IMR-90 (cell line): ENCODE data around the gene RAP1GAP. TPM values are rescaled to one million over a fixed set of nuclear protein-coding genes. Genes with fewer than 3 reads are reported as not detected.
A peak's percentile ranks its signal among the peaks of the same experiment; 100 is the strongest.

ENCODE experiments used
- ATAC-seq: fragments of 200-7000 bp; cut with Tn5 transposase; 2 replicates; pipeline ENCODE4 v1.9.1; 2020; ENCODE audit warnings: low read depth, mild to moderate bottlenecking, moderate library complexity
- BruUV-seq: library from RNA; stranded (reverse); fragments of 400-500 nt; replicated peaks from 2 replicates; lab custom pipeline; 2021; lab: Mats Ljungman, UMichigan
- CTCF ChIA-PET: fragments of 300-600 bp; formaldehyde crosslinking; extraction: SDS; loops from one replicate; lab custom pipeline; 2021; ENCODE audit warnings: antibody characterized with exemption; lab: Yijun Ruan, JAX
- POLR2A ChIA-PET: fragments of 300-600 bp; sonication (Branson Sonifier 250); formaldehyde crosslinking; loops from one replicate; lab custom pipeline; 2022; ENCODE audit warnings: antibody characterized with exemption; ENCODE audit not compliant: unreplicated experiment; lab: Charles Lee
- DNase-seq: peaks from one replicate; pipeline ENCODE4 v3.0.0; 2013
- H2AFZ ChIP-seq: replicated peaks from 2 replicates; pipeline ENCODE3; 2013; ENCODE audit warnings: low read length, mild to moderate bottlenecking; ENCODE audit not compliant: poor library complexity
- H2AK5ac ChIP-seq: 2 replicates; pipeline ENCODE4 v1.6.1; 2013; ENCODE audit warnings: low read depth, low read length, inconsistent platforms
- H2AK9ac ChIP-seq: replicated peaks from 2 replicates; pipeline ENCODE3; 2013; ENCODE audit warnings: mild to moderate bottlenecking, low read depth, low read length, moderate library complexity; ENCODE audit not compliant: poor library complexity
- H2BK120ac ChIP-seq: 2 replicates; pipeline ENCODE4 v1.6.1; 2013; ENCODE audit warnings: low read depth, low read length, inconsistent platforms
- H2BK15ac ChIP-seq: 3 replicates; pipeline ENCODE4 v1.6.1; 2013; ENCODE audit warnings: low read depth, low read length, inconsistent platforms
- H2BK20ac ChIP-seq: 2 replicates; pipeline ENCODE4 v1.6.1; 2013; ENCODE audit warnings: low read depth, mild to moderate bottlenecking, inconsistent platforms, low read length, moderate library complexity
- H2BK5ac ChIP-seq: 2 replicates; pipeline ENCODE4 v1.6.1; 2013; ENCODE audit warnings: mild to moderate bottlenecking, low read depth, low read length, inconsistent platforms; ENCODE audit not compliant: poor library complexity, severe bottlenecking
- H3K14ac ChIP-seq: replicated peaks from 2 replicates; pipeline ENCODE4 v1.6.1; 2013; ENCODE audit warnings: low read depth, low read length, inconsistent platforms
- H3K18ac ChIP-seq: 2 replicates; pipeline ENCODE4 v1.6.1; 2013; ENCODE audit warnings: low read depth, low read length, control low read depth
- H3K23ac ChIP-seq: 2 replicates; pipeline ENCODE4 v1.6.1; 2013; ENCODE audit warnings: low read depth, low read length, inconsistent platforms
- H3K27ac ChIP-seq: 2 replicates; pipeline ENCODE4 v1.5.1; 2013; ENCODE audit warnings: mild to moderate bottlenecking, control low read depth, low read length; ENCODE audit not compliant: insufficient read depth
- H3K27me3 ChIP-seq: 2 replicates; pipeline ENCODE4 v1.6.1; 2013; ENCODE audit warnings: low read length; ENCODE audit not compliant: control insufficient read depth, insufficient read depth
- H3K36me3 ChIP-seq: 2 replicates; pipeline ENCODE4 v1.6.1; 2013; ENCODE audit warnings: low read length, mixed read lengths; ENCODE audit not compliant: control insufficient read depth, insufficient read depth
- H3K4ac ChIP-seq: 2 replicates; pipeline ENCODE4 v1.6.1; 2013; ENCODE audit warnings: low read depth, low read length, inconsistent platforms
- H3K4me1 ChIP-seq: 2 replicates; pipeline ENCODE4 v1.6.1; 2013; ENCODE audit warnings: low read length, mixed read lengths; ENCODE audit not compliant: control insufficient read depth, insufficient read depth
- H3K4me2 ChIP-seq: 2 replicates; pipeline ENCODE4 v1.6.1; 2013; ENCODE audit warnings: low read depth, mild to moderate bottlenecking, control low read depth, low read length, moderate library complexity
- H3K4me3 ChIP-seq: 2 replicates; pipeline ENCODE4 v1.5.1; 2013; ENCODE audit warnings: low read depth, mild to moderate bottlenecking, control low read depth, low read length, moderate library complexity; ENCODE audit not compliant: insufficient read depth
- H3K56ac ChIP-seq: 2 replicates; pipeline ENCODE4 v1.6.1; 2013; ENCODE audit warnings: low read length, inconsistent platforms; ENCODE audit not compliant: insufficient read depth; ENCODE audit errors: extremely low read depth
- H3K79me1 ChIP-seq, 2 experiments: 2 replicates each; pipeline ENCODE4 v1.6.1; 2013; ENCODE audit warnings: low read length in 2 of 2, inconsistent platforms in 1 of 2, low read depth in 1 of 2
- H3K9ac ChIP-seq: 2 replicates; pipeline ENCODE4 v1.6.1; 2013; ENCODE audit warnings: low read depth, low read length, control low read depth
- H3K9me1 ChIP-seq: 2 replicates; pipeline ENCODE4 v1.6.1; 2013; ENCODE audit warnings: low read length, inconsistent platforms; ENCODE audit not compliant: insufficient read depth
- H3K9me3 ChIP-seq: 2 replicates; pipeline ENCODE4 v1.6.1; 2013; ENCODE audit warnings: low read length; ENCODE audit not compliant: control insufficient read depth, insufficient read depth
- H4K20me1 ChIP-seq: 2 replicates; pipeline ENCODE4 v1.6.1; 2013; ENCODE audit warnings: low read length, inconsistent platforms; ENCODE audit not compliant: insufficient read depth
- H4K5ac ChIP-seq: 2 replicates; pipeline ENCODE4 v1.6.1; 2013; ENCODE audit warnings: mild to moderate bottlenecking, low read depth, low read length, control low read depth
- H4K8ac ChIP-seq, 2 experiments: 2 replicates each; pipeline ENCODE4 v1.6.1; 2013; ENCODE audit warnings: low read depth in 2 of 2, low read length in 2 of 2, control low read depth in 1 of 2, inconsistent platforms in 1 of 2
- H4K91ac ChIP-seq: 2 replicates; pipeline ENCODE4 v1.6.1; 2013; ENCODE audit warnings: low read depth, low read length, inconsistent platforms; ENCODE audit not compliant: insufficient read depth
- CEBPB ChIP-seq: IDR thresholded peaks from 2 replicates; pipeline ENCODE4 v1.6.1; 2012; ENCODE audit warnings: low read depth, low read length, improper control_type of control experiment
- FOS ChIP-seq: fragments of 150-350 bp; IDR thresholded peaks from 2 replicates; pipeline ENCODE4 v1.6.1; 2016; ENCODE audit warnings: low read depth, low read length
- MAZ ChIP-seq: IDR thresholded peaks from 2 replicates; pipeline ENCODE4 v1.6.1; 2012; ENCODE audit warnings: low read depth, mild to moderate bottlenecking, low read length, improper control_type of control experiment, moderate library complexity, borderline replicate concordance
- POLR2A ChIP-seq: IDR thresholded peaks from 2 replicates; pipeline ENCODE4 v1.6.1; 2012; ENCODE audit warnings: mild to moderate bottlenecking, low read depth, low read length
- RAD21 ChIP-seq: IDR thresholded peaks from 2 replicates; pipeline ENCODE4 v1.6.1; 2012; ENCODE audit warnings: low read length, improper control_type of control experiment
- SMC3 ChIP-seq: fragments of 150-350 bp; IDR thresholded peaks from 2 replicates; pipeline ENCODE4 v1.6.1; 2016; ENCODE audit warnings: low read depth, mild to moderate bottlenecking, antibody characterized with exemption, low read length, moderate library complexity
- WGBS, 2 experiments: methylation state at CpG; one replicate each; pipeline versions ENCODE4 v1.1.5 to v1.1.7; 2013; ENCODE audit warnings: missing lambda C conversion rate in 2 of 2; ENCODE audit not compliant: insufficient read length in 1 of 2; ENCODE audit errors: extremely low coverage in 2 of 2; 5-methylcytosine and 5-hydroxymethylcytosine counted together
- dilution Hi-C: fragments of 300-500 bp; cut with HindIII; formaldehyde crosslinking; loops from one replicate; pipeline ENCODE4 v1.14.3; 2018; ENCODE audit warnings: low sequenced_read_pairs; ENCODE audit not compliant: unreplicated experiment
- in situ Hi-C: fragments of 300-500 bp; cut with MboI; formaldehyde crosslinking; loops from 3 replicates; pipeline ENCODE4 v1.14.3; 2019; ENCODE audit warnings: low sequenced_read_pairs, inconsistent platforms, mixed read lengths
- intact Hi-C: fragments of 100-400 bp; cut with micrococcal nuclease; formaldehyde crosslinking; loops from 2 replicates; pipeline ENCODE4 v1.10.0; 2022
- polyA plus RNA-seq, 3 experiments: library from polyadenylated mRNA; depleted of rRNA; stranded (reverse); fragments of >200 nt; gene quantifications; 2 replicates each; pipeline ENCODE4 v1.2.3, GENCODE V29; 2012; ENCODE audit warnings: low replicate concordance in 1 of 3
- total RNA-seq: library from RNA; depleted of rRNA; stranded (reverse); fragments of >200 nt; gene quantifications from 2 replicates; pipeline ENCODE4 v1.2.3, GENCODE V29; 2012
- TF ChIP-seq, protein P1 (sequence below): fragments of 150-350 bp; IDR thresholded peaks from 2 replicates; pipeline ENCODE4 v1.6.1; 2016; ENCODE audit warnings: low read depth, mild to moderate bottlenecking, low read length, moderate library complexity, borderline replicate concordance
- TF ChIP-seq, protein P2 (sequence below): fragments of 150-350 bp; IDR thresholded peaks from 2 replicates; pipeline ENCODE4 v1.6.1; 2017; ENCODE audit warnings: mild to moderate bottlenecking, antibody characterized with exemption, low read length, low read depth

The RAP1GAP gene
- total and polyA plus RNA-seq, 2 of the 4 experiments (the other 2 are of a cell fraction): under 0.01 to 0.10 TPM

DNA sequence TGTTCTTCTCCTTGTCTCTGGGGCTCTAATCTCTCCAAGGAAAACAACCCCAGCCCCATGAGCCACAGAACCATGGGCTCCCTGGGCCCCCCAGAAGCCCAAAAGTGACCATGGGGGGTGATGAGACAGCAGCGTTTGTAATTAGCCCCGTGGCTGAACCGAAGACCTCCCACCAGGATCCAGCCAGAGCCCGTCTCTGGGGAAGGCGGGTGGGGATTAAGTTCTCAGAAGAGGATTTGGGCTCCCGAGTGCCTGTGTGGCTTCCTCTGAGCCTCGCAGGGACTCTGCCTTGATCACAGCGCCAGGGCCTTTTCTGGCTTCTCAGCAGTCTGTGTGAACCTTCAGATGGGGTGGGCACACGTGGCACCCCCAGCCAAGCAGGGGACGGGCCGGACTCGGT is 82.9 kb downstream of the RAP1GAP start:
- peak overlapping the region; percentile 77 for H3K4ac ChIP-seq
- DNase-seq (no peak), ATAC-seq (no peak)
- H4K91ac ChIP-seq: peak overlapping the region; percentile 60
- H3K14ac ChIP-seq: 0 out of 2 replicates have a peak overlapping the region, but pooled peaks have one; percentile 64
- peaks cover 7% of the 10 kb centered on the region for H3K4me1 ChIP-seq
- no peaks in the 10 kb centered on the region for H3K9me3 ChIP-seq
- WGBS, 2 experiments: 18% methylated on average over 3 of the region's 12 CpGs; no CpG with 5 or more reads in 1 of the 2 experiments
- ChIA-PET CTCF (no interaction called here), POLR2A (no interaction called here)
- H4K8ac ChIP-seq: peak overlapping the region; percentile 25 to 29; a peak in 3 of 4 replicates
- no peaks in the 10 kb centered on the region for H4K20me1 ChIP-seq
- intact Hi-C loops (loop anchor here (5.0 kb wide), 1 partner anchor 49 kb away; no protein-coding TSS in a partner anchor), in situ Hi-C loops (loop anchor here (5.0 kb wide), 1 partner anchor 354 kb away; no protein-coding TSS in a partner anchor), dilution Hi-C loops (no loop called here)
- peak overlapping the region; percentile 54; the same call in 1 of the 2 replicates for H2BK20ac ChIP-seq
- H3K27ac ChIP-seq: no peak overlapping the region; the same call in 1 of the 2 replicates
- H3K56ac ChIP-seq: no peak overlapping the region
- no peak overlapping the region for H4K5ac ChIP-seq
- H3K18ac ChIP-seq: no peak overlapping the region
- H2BK120ac ChIP-seq: peak overlapping the region; percentile 67
- no peaks in the 10 kb centered on the region for H3K36me3 ChIP-seq
- no peak overlapping the region for H3K4me3 ChIP-seq
- H2BK15ac ChIP-seq: peak overlapping the region; percentile 16; the same call in 1 of the 3 replicates
- no peak overlapping the region for H3K4me2 ChIP-seq
- no peaks in the 10 kb centered on the region for H3K79me1 ChIP-seq
- peak overlapping the region; percentile 31 for H2AK9ac ChIP-seq
- TF ChIP-seq SMC3 (no peak), RAD21 (no peak), CEBPB (no peak), FOS (no peak), MAZ (no peak), POLR2A (no peak)
- TF ChIP-seq, protein P1, sequence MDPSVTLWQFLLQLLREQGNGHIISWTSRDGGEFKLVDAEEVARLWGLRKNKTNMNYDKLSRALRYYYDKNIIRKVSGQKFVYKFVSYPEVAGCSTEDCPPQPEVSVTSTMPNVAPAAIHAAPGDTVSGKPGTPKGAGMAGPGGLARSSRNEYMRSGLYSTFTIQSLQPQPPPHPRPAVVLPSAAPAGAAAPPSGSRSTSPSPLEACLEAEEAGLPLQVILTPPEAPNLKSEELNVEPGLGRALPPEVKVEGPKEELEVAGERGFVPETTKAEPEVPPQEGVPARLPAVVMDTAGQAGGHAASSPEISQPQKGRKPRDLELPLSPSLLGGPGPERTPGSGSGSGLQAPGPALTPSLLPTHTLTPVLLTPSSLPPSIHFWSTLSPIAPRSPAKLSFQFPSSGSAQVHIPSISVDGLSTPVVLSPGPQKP: no peak
- TF ChIP-seq, protein P2, sequence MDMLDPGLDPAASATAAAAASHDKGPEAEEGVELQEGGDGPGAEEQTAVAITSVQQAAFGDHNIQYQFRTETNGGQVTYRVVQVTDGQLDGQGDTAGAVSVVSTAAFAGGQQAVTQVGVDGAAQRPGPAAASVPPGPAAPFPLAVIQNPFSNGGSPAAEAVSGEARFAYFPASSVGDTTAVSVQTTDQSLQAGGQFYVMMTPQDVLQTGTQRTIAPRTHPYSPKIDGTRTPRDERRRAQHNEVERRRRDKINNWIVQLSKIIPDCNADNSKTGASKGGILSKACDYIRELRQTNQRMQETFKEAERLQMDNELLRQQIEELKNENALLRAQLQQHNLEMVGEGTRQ: no peak
- H2AK5ac ChIP-seq: peak overlapping the region; percentile 61
- H3K23ac ChIP-seq: 0 out of 2 replicates have a peak overlapping the region, but pooled peaks have one; percentile 43
- peaks cover 2% of the 10 kb centered on the region; the same call in 1 of the 2 replicates for H3K9me1 ChIP-seq
- H3K9ac ChIP-seq: no peak overlapping the region
- peaks cover 14% of the 10 kb centered on the region; the same call in 1 of the 2 replicates for H3K27me3 ChIP-seq
- peak overlapping the region; percentile 2 for H2BK5ac ChIP-seq
- H2AFZ ChIP-seq: peak overlapping the region; percentile 73
- BruUV-seq: no TSS peak
